ENCODE results near the gene SERPINB8.

Gene SERPINB8

DNA sequence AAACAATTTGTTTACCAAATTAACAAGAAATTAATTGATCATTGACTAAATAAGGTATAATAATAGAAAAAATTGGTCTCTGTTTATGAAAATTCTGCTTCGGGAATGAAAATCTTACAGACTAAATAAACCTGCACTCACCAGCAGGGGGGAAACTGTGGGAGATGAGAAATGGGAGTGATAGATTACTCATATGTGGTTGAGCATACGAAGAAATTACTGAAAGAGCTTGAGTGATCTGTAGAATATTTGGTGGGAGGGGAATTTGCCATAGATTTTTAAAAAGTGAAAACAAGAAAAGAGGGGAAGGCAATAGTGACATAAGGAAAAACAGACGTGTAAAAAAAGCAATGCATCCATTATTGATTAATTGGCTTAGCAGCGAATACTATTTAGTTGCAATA is 18.6 kb upstream of the SERPINB8 start:
- no peak overlapping the region for H2BK5ac ChIP-seq (ENCODE audit: low read length)
- no peak overlapping the region for H3K18ac ChIP-seq (ENCODE audit: low read length)
- no peak overlapping the region for H2AFZ ChIP-seq (ENCODE audit: low read length)
- H2BK15ac ChIP-seq (ENCODE audit: low read length) = no peak overlapping the region
- no peak overlapping the region for H4K8ac ChIP-seq (ENCODE audit: low read depth, low read length)
- H3K79me1 ChIP-seq (ENCODE audit: low read depth, low read length) = no peaks in the 10 kb centered on the region
- H3K23ac ChIP-seq (ENCODE audit: low read depth, low read length, poor library complexity) = no peak overlapping the region
- peaks cover 0 to 36% (median 0%) of the 10 kb centered on the region in 3 experiments for H3K27me3 ChIP-seq (ENCODE audit: control insufficient read depth in 3 of 3, insufficient read depth in 3 of 3, low read depth in 1 of 3, low read length in 3 of 3)
- H2AK5ac ChIP-seq (ENCODE audit: low read depth, low read length) = no peak overlapping the region
- H4K91ac ChIP-seq (ENCODE audit: low read depth, low read length, poor library complexity) = no peak overlapping the region
- peaks cover 0 to 3% of the 10 kb centered on the region in 2 donors for H3K4me1 ChIP-seq (ENCODE audit: control insufficient read depth in 2 of 2, insufficient read depth in 1 of 2, low read depth in 1 of 2, low read length in 2 of 2)
- no peak overlapping the region for H2BK12ac ChIP-seq (ENCODE audit: low read length)
- no peak overlapping the region for H3K14ac ChIP-seq (ENCODE audit: low read length)
- H3K9me3 ChIP-seq (replicated peaks in 1 of 2; ENCODE audit: control insufficient read depth in 2 of 2, insufficient read depth in 1 of 2, low read depth in 1 of 2, low read length in 2 of 2) = no peaks in the 10 kb centered on the region
- WGBS, 2 donors (ENCODE audit: extremely low coverage in 2 of 2, insufficient read length in 2 of 2, insufficient replicate concordance in 1 of 2) = no CpG with 5 or more reads among the region's 4 CpGs
- H2BK120ac ChIP-seq (ENCODE audit: low read depth, low read length) = no peak overlapping the region
- H3K4me3 ChIP-seq (ENCODE audit: low read length in 2 of 2) = no peak overlapping the region
- no peak overlapping the region for H3K9ac ChIP-seq (ENCODE audit: low read depth, low read length, poor library complexity)
- no peaks in the 10 kb centered on the region for H3K36me3 ChIP-seq (replicated peaks in 1 of 2; ENCODE audit: control insufficient read depth in 2 of 2, insufficient read depth in 2 of 2, low read length in 2 of 2)
- no peak for DNase-seq (ENCODE audit: low spot score)
- H3K27ac ChIP-seq (replicated peaks; ENCODE audit: low read length) = no peak overlapping the region
- no peak overlapping the region for H3K4me2 ChIP-seq (ENCODE audit: insufficient read depth, low read length, poor library complexity, severe bottlenecking)
- no peak overlapping the region for H3K4ac ChIP-seq (ENCODE audit: low read length)

DNA sequence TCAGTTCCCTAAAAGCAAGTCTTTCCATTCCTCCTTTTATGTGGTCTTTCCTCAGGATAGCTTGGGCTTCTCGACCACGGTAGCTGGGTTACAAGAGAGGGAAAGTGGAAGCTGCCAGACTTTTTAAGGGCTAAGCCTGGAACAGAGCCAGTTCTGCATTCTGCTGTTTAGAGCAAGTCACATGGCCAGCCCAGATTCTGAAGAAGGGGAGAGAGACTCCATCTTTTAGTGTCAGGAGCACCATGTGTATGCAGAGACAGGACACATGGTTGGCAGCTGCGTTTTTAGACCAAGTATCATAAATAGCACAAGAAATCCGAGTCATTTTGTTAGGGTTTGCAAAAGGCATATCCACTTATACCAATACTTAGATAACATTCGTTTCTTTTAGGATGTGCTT is 16.1 kb upstream of the SERPINB8 start:
- Histone ChIP-seq H3K4ac (ENCODE audit: low read length) (no peak overlapping the region), H3K27me3 (ENCODE audit: control insufficient read depth in 3 of 3, insufficient read depth in 3 of 3, low read depth in 1 of 3, low read length in 3 of 3) (peaks cover 0 to 25% (median 0%) of the 10 kb centered on the region in 3 experiments), H4K8ac (ENCODE audit: low read depth, low read length) (no peak overlapping the region), H3K9me3 (replicated peaks in 1 of 2; ENCODE audit: control insufficient read depth in 2 of 2, insufficient read depth in 1 of 2, low read depth in 1 of 2, low read length in 2 of 2) (no peaks in the 10 kb centered on the region), H4K91ac (ENCODE audit: low read depth, low read length, poor library complexity) (no peak overlapping the region), H2AK5ac (ENCODE audit: low read depth, low read length) (no peak overlapping the region), H3K14ac (ENCODE audit: low read length) (no peak overlapping the region), H2AFZ (ENCODE audit: low read length) (no peak overlapping the region), H3K23ac (ENCODE audit: low read depth, low read length, poor library complexity) (no peak overlapping the region), H3K4me3 (ENCODE audit: low read length in 2 of 2) (no peak overlapping the region), H3K18ac (ENCODE audit: low read length) (no peak overlapping the region), H2BK15ac (ENCODE audit: low read length) (no peak overlapping the region), H2BK5ac (ENCODE audit: low read length) (peak overlapping the region; percentile 82), H3K36me3 (replicated peaks in 1 of 2; ENCODE audit: control insufficient read depth in 2 of 2, insufficient read depth in 2 of 2, low read length in 2 of 2) (no peaks in the 10 kb centered on the region), H3K9ac (ENCODE audit: low read depth, low read length, poor library complexity) (no peak overlapping the region), H3K79me1 (ENCODE audit: low read depth, low read length) (no peaks in the 10 kb centered on the region), H2BK120ac (ENCODE audit: low read depth, low read length) (no peak overlapping the region), H3K4me1 (ENCODE audit: control insufficient read depth in 2 of 2, insufficient read depth in 1 of 2, low read depth in 1 of 2, low read length in 2 of 2) (peaks cover 0 to 3% of the 10 kb centered on the region in 2 donors), H3K27ac (replicated peaks; ENCODE audit: low read length) (no peak overlapping the region), H3K4me2 (ENCODE audit: insufficient read depth, low read length, poor library complexity, severe bottlenecking) (no peak overlapping the region), H2BK12ac (ENCODE audit: low read length) (no peak overlapping the region)
- DNase-seq (ENCODE audit: low spot score) = no peak
- no CpG with 5 or more reads among the region's 5 CpGs for WGBS, 2 donors (ENCODE audit: extremely low coverage in 2 of 2, insufficient read length in 2 of 2, insufficient replicate concordance in 1 of 2)

DNA sequence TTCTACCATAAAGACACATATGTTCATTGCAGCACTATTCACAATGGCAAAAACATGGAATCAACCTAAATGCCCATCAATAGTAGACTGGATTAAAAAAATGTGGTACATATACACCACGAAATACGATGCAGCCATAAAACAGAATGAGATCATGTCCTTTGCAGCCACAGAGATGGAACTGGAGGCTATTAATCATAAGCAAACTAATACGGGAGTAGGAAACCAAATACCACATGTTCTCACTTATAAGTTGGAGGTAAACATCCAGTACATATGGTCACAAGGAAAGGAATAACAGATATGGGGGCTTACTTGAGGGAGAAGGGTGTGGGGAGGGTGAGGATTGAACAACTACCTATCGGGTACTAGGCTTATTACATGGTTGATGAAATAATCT is 13.1 kb upstream of the SERPINB8 start:
- Histone ChIP-seq H3K4me3 (ENCODE audit: low read length in 2 of 2) (no peak overlapping the region), H2BK5ac (ENCODE audit: low read length) (no peak overlapping the region)
- WGBS, 2 donors (ENCODE audit: extremely low coverage in 2 of 2, insufficient read length in 2 of 2, insufficient replicate concordance in 1 of 2) = no CpG with 5 or more reads among the region's 4 CpGs

DNA sequence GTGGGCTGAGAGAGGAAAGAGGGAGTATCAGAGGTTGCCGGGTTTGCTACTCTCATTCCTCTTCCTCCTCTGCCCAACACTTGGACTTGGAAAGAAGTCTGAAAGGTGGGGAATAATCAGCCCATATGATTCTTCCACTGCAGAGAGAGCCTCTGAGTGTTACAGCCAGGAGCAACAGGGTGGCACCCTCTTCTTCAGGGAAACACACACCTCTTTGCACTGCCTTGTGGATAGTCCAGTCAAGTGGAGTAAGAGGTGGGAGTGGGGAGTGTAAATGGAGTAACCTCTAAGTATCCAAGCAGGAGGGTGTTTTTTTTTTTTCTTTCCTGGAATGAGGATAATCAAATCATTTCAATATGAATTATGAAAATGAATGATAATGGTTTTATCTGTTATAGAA is 9.0 kb upstream of the SERPINB8 start:
- no peak overlapping the region for H3K18ac ChIP-seq (ENCODE audit: low read length)

More for the DNA sequence above, 13.1 kb upstream of the SERPINB8 start:
- H3K36me3 ChIP-seq (replicated peaks in 1 of 2; ENCODE audit: control insufficient read depth in 2 of 2, insufficient read depth in 2 of 2, low read length in 2 of 2) = no peaks in the 10 kb centered on the region
- H3K4me1 ChIP-seq (ENCODE audit: control insufficient read depth in 2 of 2, insufficient read depth in 1 of 2, low read depth in 1 of 2, low read length in 2 of 2) = no peaks in the 10 kb centered on the region
- H3K23ac ChIP-seq (ENCODE audit: low read depth, low read length, poor library complexity) = no peak overlapping the region
- no peak for DNase-seq (ENCODE audit: low spot score)
- no peaks in the 10 kb centered on the region for H3K9me3 ChIP-seq (replicated peaks in 1 of 2; ENCODE audit: control insufficient read depth in 2 of 2, insufficient read depth in 1 of 2, low read depth in 1 of 2, low read length in 2 of 2)
- no peak overlapping the region for H2BK12ac ChIP-seq (ENCODE audit: low read length)
- H3K4ac ChIP-seq (ENCODE audit: low read length) = no peak overlapping the region
- H3K79me1 ChIP-seq (ENCODE audit: low read depth, low read length) = no peaks in the 10 kb centered on the region
- no peak overlapping the region for H3K18ac ChIP-seq (ENCODE audit: low read length)
- H4K91ac ChIP-seq (ENCODE audit: low read depth, low read length, poor library complexity) = no peak overlapping the region
- no peak overlapping the region for H4K8ac ChIP-seq (ENCODE audit: low read depth, low read length)
- H3K27me3 ChIP-seq (ENCODE audit: control insufficient read depth in 3 of 3, insufficient read depth in 3 of 3, low read depth in 1 of 3, low read length in 3 of 3) = peaks cover 0 to 9% (median 0%) of the 10 kb centered on the region in 3 experiments
- no peak overlapping the region for H2AFZ ChIP-seq (ENCODE audit: low read length)
- H3K27ac ChIP-seq (replicated peaks; ENCODE audit: low read length) = no peak overlapping the region
- H3K9ac ChIP-seq (ENCODE audit: low read depth, low read length, poor library complexity) = no peak overlapping the region
- no peak overlapping the region for H2AK5ac ChIP-seq (ENCODE audit: low read depth, low read length)
- no peak overlapping the region for H3K4me2 ChIP-seq (ENCODE audit: insufficient read depth, low read length, poor library complexity, severe bottlenecking)
- no peak overlapping the region for H2BK15ac ChIP-seq (ENCODE audit: low read length)
- H2BK120ac ChIP-seq (ENCODE audit: low read depth, low read length) = no peak overlapping the region
- no peak overlapping the region for H3K14ac ChIP-seq (ENCODE audit: low read length)

More for the DNA sequence above, 9.0 kb upstream of the SERPINB8 start:
- H3K79me1 ChIP-seq (ENCODE audit: low read depth, low read length) = no peaks in the 10 kb centered on the region
- no peak overlapping the region for H3K14ac ChIP-seq (ENCODE audit: low read length)
- no peak overlapping the region for H3K9ac ChIP-seq (ENCODE audit: low read depth, low read length, poor library complexity)
- no peak overlapping the region for H2AFZ ChIP-seq (ENCODE audit: low read length)
- H2BK12ac ChIP-seq (ENCODE audit: low read length) = no peak overlapping the region
- no peaks in the 10 kb centered on the region for H3K4me1 ChIP-seq (ENCODE audit: control insufficient read depth in 2 of 2, insufficient read depth in 1 of 2, low read depth in 1 of 2, low read length in 2 of 2)
- peaks cover 0 to 8% (median 0%) of the 10 kb centered on the region in 3 experiments for H3K27me3 ChIP-seq (ENCODE audit: control insufficient read depth in 3 of 3, insufficient read depth in 3 of 3, low read depth in 1 of 3, low read length in 3 of 3)
- no peak overlapping the region for H3K27ac ChIP-seq (replicated peaks; ENCODE audit: low read length)
- no peak overlapping the region for H4K8ac ChIP-seq (ENCODE audit: low read depth, low read length)
- no peaks in the 10 kb centered on the region for H3K36me3 ChIP-seq (replicated peaks in 1 of 2; ENCODE audit: control insufficient read depth in 2 of 2, insufficient read depth in 2 of 2, low read length in 2 of 2)
- no peak overlapping the region for H2BK5ac ChIP-seq (ENCODE audit: low read length)
- no peak overlapping the region for H4K91ac ChIP-seq (ENCODE audit: low read depth, low read length, poor library complexity)
- H2BK120ac ChIP-seq (ENCODE audit: low read depth, low read length) = no peak overlapping the region
- WGBS, 2 donors (ENCODE audit: extremely low coverage in 2 of 2, insufficient read length in 2 of 2, insufficient replicate concordance in 1 of 2) = no CpG with 5 or more reads among the region's 1 CpG
- H2AK5ac ChIP-seq (ENCODE audit: low read depth, low read length) = no peak overlapping the region
- no peak overlapping the region for H2BK15ac ChIP-seq (ENCODE audit: low read length)
- no peak overlapping the region for H3K4me3 ChIP-seq (ENCODE audit: low read length in 2 of 2)
- no peak overlapping the region for H3K4me2 ChIP-seq (ENCODE audit: insufficient read depth, low read length, poor library complexity, severe bottlenecking)
- H3K23ac ChIP-seq (ENCODE audit: low read depth, low read length, poor library complexity) = no peak overlapping the region
- H3K9me3 ChIP-seq (replicated peaks in 1 of 2; ENCODE audit: control insufficient read depth in 2 of 2, insufficient read depth in 1 of 2, low read depth in 1 of 2, low read length in 2 of 2) = no peaks in the 10 kb centered on the region
- no peak overlapping the region for H3K4ac ChIP-seq (ENCODE audit: low read length)
- no peak for DNase-seq (ENCODE audit: low spot score)

Data from neuronal stem cell (in vitro differentiated cells).